Activated T-cell treated with anti-CD3 and anti-CD28 coated beads for 48 hours (primary cell): ENCODE measurements around the gene SNRNP25.
A peak's percentile ranks its signal among the peaks of the same experiment; 100 is the strongest.
"Not testable (repeated sequence)": the region's sequence is repeated elsewhere in the genome, so short reads cannot be mapped to it uniquely, and the experiment has no call there.

Experiments
- DNase-seq: peaks from one replicate; pipeline ENCODE4 v3.0.0-alpha.2; 2020; ENCODE audit warnings: low read depth

SNRNP25 gene

GRCh38 chr16:53346-54236, at the start of gene SNRNP25, which contains the start of gene POLR3K:
Gene SNRNP25 (plus strand): TSS chr16:53828. CDS start chr16:54017, 189 bp downstream.
Gene POLR3K (minus strand): TSS chr16:53608. CDS start chr16:53586, 22 bp downstream.
- peak; percentile 99 for DNase-seq

DNA sequence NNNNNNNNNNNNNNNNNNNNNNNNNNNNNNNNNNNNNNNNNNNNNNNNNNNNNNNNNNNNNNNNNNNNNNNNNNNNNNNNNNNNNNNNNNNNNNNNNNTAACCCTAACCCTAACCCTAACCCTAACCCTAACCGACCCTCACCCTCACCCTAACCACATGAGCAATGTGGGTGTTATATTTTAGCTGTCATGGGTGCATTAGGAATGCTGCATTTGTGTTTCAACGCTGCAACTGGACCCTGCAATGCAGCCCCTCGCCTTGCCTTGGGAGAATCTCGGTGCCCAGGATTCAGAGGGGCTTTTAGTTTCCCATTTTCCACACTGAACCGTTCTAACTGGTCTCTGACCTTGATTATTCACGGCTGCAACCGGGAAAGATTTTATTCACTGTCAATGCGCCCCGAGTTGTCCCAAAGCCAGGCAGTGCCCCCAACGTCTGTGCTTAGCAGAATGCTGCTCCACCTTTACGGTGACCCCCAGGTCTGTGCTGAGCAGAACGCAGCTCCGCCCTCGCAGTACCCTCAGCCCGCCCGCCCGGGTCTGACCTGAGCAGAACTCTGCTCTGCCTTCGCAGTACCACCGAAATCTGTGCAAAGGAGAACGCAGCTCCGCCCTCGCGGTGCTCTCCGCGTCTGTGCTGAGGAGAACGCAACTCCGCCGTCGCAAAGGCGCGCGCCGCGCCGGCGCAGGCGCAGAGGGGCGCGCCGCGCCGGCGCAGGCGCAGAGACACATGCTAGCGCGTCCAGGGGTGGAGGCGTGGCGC, 43.5 kb upstream of the SNRNP25 start:
- DNase-seq = peak; percentile 13

- peak; percentile 87 for DNase-seq
Measured at GRCh38 chr16:10772-11171, 42.9 kb upstream of the SNRNP25 start.

DNA sequence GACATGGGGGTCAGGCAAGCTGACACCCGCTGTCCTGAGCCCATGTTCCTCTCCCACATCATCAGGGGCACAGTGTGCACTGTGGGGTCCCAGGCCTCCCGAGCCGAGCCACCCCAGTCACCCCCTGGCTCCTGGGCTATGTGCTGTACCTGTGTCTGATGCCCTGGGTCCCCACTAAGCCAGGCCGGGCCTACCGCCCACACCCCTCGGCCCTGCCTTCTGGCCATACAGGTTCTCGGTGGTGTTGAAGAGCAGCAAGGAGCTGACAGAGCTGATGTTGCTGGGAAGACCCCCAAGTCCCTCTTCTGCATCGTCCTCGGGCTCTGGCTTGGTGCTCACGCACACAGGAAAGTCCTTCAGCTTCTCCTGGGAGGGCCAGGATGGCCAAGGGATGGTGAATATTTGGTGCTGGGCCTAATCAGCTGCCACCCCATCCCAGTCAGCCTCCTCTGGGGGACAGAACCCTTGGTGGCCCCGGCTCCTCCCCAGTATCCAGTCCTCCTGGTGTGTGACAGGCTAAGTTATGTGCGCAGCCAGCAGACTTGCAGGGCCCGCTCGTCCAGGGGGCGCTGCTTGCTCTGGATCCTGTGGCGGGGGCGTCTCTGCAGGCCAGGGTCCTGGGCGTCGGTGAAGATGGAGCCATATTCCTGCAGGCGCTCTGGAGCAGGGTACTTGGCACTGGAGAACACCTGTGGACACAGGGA, 36.4 kb upstream of the SNRNP25 start:
- DNase-seq = not testable (repeated sequence)

DNA sequence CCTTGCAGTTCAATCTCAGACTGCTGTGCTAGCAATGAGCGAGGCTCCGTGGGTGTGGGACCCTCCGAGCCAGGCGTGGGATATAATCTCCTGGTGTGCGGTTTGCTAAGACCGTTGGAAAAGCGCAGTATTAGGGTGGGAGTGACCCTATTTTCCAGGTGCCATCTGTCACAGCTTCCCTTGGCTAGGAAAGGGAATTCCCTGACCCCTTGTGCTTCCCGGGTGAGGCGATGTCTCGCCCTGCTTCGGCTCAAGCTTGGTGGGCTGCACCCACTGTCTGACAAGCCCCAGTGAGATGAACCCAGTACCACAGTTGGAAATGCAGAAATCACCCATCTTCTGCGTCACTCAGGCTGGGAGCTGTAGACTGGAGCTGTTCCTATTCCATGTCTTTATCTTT, 32.7 kb upstream of the SNRNP25 start:
- DNase-seq = not testable (repeated sequence)

- not testable (repeated sequence) for DNase-seq
Measured at GRCh38 chr16:24151-24550, 29.5 kb upstream of the SNRNP25 start.

GRCh38 chr16:25926-26348, 27.7 kb upstream of the SNRNP25 start:
- not testable (repeated sequence) for DNase-seq

DNA sequence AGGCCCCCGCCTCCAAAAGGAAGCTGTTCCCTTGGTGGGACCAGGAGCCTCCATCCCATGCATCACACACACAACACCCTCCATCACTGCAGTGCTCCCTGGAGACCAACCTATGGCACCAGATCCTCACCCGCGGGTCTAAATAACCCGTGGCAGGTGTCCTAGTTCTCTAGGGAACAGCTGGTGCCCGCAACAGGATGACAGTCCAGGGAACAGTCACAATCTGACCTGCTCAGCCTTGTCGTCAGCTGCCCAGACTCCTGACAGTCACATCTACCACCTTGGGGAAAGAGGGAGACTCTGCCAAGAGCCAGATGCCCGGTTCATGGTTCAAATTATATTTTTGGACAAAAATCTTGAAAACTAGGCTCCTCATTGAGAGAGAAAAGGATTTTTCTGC, 23.0 kb upstream of the SNRNP25 start:
- not testable (repeated sequence) for DNase-seq

DNA sequence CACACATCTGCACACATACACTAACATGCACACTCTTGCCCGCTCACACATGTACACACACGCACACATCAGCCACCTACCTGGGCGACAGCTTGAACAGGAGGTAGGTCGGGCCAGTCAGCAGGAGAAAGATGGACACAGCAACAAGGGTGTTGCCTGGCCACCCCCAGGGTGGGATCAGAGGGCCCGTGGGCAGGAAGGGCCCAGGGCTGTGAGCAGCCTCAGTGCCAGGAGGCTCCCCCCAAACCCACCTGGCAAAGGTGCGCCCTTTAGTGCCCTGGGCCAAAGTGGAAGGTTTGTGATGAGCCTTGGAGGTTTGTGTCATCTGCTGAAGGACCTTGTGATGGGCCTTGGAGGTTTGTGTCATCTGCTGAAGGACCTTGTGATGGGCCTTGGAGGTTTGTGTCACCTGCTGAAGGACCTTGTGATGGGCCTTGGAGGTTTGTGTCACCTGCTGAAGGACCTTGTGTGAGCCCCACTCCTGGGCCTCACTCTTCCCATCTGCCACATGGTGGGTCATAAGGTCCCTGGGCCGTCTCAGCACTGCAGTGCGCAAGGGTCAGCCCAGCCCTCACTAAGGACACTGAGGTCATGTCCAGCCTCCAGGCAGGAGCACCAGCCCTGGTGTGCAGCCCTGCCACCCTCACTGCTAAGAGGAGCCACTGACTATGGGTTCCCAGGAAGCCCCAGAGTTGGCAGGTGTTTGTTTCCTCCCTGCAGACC, 20.3 kb upstream of the SNRNP25 start:
- DNase-seq = not testable (repeated sequence)

DNA sequence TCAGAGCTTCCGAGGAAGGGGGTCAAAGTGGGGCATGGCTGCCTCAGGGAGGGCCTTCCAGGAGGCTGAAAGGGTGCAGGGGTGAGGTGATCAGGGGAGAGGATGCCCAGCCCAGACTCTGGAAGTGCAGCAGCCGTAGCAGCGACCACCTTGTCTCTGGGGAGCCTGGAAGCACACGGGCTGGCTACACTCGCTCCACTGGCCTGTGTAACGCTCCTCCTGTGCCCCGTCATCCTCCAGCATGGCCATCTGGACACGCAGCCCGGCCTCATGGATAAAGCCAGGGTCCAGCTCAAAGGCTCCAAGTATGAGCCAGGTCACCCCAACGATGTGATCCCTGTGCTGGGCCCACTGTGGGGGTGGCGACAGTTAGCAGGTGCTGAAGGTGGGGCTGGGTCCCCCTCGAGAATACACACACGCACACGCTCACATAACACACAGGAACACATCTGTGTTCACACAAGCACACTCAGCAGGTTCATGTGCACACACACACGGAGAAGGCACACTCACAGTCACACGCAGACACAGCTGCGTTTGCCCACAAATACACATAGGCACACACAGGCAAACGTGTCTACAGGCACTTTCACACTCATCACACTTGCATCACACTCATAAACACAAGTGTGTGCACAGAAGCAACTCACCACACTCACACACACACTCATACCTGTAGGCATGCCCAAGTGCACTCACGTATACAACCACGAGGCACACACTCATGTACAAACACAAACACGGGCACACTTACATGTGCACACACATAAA, 19.6 kb upstream of the SNRNP25 start:
- no peak for DNase-seq

GRCh38 chr16:34648-34987, 19.0 kb upstream of the SNRNP25 start:
- no peak for DNase-seq

DNA sequence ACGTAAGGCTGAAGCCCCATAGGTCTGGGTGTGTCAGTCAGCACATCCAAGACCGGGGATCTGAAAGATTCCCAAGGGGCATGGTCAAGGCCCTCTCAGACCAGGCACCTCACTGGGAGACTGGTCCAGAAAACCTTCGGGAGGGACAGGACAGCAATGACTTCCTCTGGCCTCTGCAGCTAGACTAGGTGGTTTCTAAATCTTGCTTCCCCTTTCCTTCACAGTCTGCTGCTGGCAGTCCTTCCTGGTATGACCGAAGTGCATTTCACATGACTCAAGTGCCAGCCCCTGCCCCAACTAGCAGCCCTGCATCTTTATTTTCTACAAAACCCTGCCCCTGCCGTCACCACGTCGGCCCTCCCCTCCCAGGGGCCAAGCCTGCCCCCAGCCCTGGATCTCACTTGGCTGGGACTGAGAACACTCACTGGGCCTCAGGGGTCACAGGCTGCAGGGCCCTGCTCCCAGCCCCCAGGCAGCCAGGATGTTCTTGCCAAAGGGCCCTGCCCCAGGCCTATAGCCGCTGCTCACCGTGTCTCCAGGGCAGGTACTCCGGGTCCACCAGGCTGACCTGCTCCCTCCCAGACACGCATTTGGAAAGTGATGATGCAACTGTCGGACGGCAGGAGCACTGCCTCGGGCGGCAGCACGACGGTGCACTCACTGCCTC, 18.5 kb upstream of the SNRNP25 start:
- no peak for DNase-seq

GRCh38 chr16:35678-36305, 17.8 kb upstream of the SNRNP25 start:
- no peak for DNase-seq

DNA sequence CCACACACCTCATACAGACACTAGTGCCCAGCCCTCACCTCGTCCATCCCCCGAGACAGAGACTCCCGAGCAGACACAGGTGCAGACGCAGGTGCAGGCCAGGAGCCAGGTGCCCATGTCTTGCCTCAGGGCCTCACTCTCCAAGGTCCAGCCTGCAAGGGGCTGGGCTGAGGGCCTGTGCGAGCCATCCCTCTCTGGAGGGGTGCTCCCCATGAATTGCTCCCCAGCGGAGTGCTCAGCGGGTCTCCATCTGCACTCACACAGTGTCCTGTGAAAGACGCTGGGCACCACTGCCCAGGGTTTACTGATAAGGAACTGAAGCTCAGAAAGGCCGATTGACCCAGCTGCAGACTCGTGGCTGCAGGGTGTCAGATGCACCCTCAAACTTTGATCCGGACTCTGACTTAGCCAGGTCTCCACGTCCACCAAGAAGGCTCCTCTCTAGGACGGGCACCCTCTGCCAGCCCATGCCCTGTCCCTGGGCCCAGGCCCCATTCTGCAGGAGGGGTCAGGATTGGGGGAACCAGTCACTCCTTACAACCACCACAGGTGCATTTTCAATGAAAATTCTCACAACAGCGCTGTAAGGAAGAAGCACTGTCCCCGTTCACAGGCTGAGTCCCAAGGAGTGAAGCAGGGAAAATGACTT, 17.2 kb upstream of the SNRNP25 start:
- no peak for DNase-seq

DNA sequence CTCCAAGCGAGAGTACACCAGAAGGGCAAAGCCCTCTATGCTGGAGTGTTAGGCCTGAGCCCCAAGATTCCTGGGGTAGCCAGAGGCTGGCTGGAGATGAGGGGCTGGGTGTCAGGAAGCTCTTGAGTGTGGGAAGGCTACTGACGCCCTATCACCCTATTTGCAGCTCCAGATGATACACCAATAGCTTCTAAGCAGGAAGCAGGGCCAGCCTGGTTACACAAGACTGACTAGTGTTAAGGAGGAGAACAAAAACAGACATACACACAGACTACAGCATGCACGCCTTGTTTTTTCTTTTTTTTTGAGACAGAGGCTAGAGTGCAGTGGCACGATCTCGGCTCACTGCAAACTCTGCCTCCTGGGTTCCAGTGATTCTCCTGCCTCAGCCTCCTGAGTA, 16.1 kb upstream of the SNRNP25 start:
- no peak for DNase-seq

DNA sequence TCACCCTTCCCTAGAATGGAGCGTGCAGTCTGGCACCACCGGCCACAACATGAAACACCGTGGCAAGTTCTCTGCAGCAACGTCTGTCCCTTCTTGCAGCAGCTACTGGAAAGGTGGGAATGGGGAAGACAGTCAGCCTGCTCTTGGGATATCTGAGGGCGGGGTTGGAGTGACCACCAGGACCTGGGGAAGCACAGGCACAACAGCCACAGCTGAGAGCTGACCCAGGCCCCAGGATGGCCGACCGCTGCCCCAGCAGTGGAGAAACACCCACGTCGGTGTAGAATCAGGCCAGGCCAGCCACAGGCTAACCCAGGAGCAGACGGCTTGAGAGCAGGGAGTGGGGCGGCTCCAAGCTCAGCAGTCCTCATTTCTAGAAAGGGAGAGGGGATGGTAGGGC, 15.4 kb upstream of the SNRNP25 start:
- not testable (repeated sequence) for DNase-seq

- DNase-seq = peak; percentile 41
Measured at GRCh38 chr16:38941-39892, 14.4 kb upstream of the SNRNP25 start.

- DNase-seq = no peak
Measured at GRCh38 chr16:41439-42068, 12.1 kb upstream of the SNRNP25 start.
